Neural cell (in vitro differentiated cells): ENCODE measurements around the gene TTC19. TPM values are rescaled to one million over a fixed set of nuclear protein-coding genes. Genes with fewer than 3 reads are reported as not detected.

Source experiments
- H2AFZ ChIP-seq: fragments of 200-600, 300-800 bp; sonication (generic), shearing (Covaris generic); 2 replicates; pipeline ENCODE4 v1.6.0; 2014; ENCODE audit warnings: low read depth, mild to moderate bottlenecking, antibody characterized with exemption, low read length, moderate library complexity
- H3F3A ChIP-seq: fragments of 200-600 bp; shearing (Covaris generic); 2 replicates; pipeline ENCODE4 v1.6.1; 2016; ENCODE audit warnings: mild to moderate bottlenecking, moderate library complexity, mixed read lengths, antibody characterized with exemption, low read length; ENCODE audit not compliant: insufficient read depth, poor library complexity, severe bottlenecking
- H3K27ac ChIP-seq: fragments of 200-600, 300-800 bp; sonication (generic), shearing (Covaris generic); 2 replicates; pipeline ENCODE4 v1.5.1; 2014; ENCODE audit warnings: mild to moderate bottlenecking, low read length, moderate library complexity
- H3K27me3 ChIP-seq: fragments of 300-800, 200-600 bp; sonication (generic), shearing (Covaris generic); 2 replicates; pipeline ENCODE4 v1.6.0; 2014; ENCODE audit warnings: mild to moderate bottlenecking, low read depth, low read length, moderate library complexity; ENCODE audit not compliant: insufficient read depth
- H3K36me3 ChIP-seq: fragments of 300-800, 200-600 bp; sonication (generic), shearing (Covaris generic); 2 replicates; pipeline ENCODE4 v1.5.1; 2014; ENCODE audit warnings: mild to moderate bottlenecking, antibody characterized with exemption, low read length, moderate library complexity; ENCODE audit not compliant: insufficient read depth
- H3K4me2 ChIP-seq: fragments of 300-800, 200-600 bp; sonication (generic), shearing (Covaris generic); 2 replicates; pipeline ENCODE4 v1.6.0; 2014; ENCODE audit warnings: mild to moderate bottlenecking, low read length
- H3K4me3 ChIP-seq: fragments of 300-800, 200-600 bp; sonication (generic), shearing (Covaris generic); 2 replicates; pipeline ENCODE4 v1.5.1; 2014; ENCODE audit warnings: mild to moderate bottlenecking, low read length, moderate library complexity
- H3K79me2 ChIP-seq: fragments of 200-600 bp; shearing (Covaris generic); replicated peaks from 2 replicates; pipeline ENCODE4 v1.6.0; 2014; ENCODE audit warnings: mild to moderate bottlenecking, low read length, moderate library complexity; ENCODE audit not compliant: insufficient read depth
- H3K9ac ChIP-seq: fragments of 300-800, 200-600 bp; sonication (generic), shearing (Covaris generic); 2 replicates; pipeline ENCODE4 v1.6.1; 2016; ENCODE audit warnings: mild to moderate bottlenecking, low read length, mixed read lengths
- H3K9me2 ChIP-seq: fragments of 200-600 bp; shearing (Covaris generic); 2 replicates; pipeline ENCODE4 v1.6.1; 2016; ENCODE audit warnings: mild to moderate bottlenecking, low read length, mixed read lengths; ENCODE audit not compliant: insufficient read depth
- H3K9me3 ChIP-seq: fragments of 200-600, 300-800 bp; sonication (generic), shearing (Covaris generic); 2 replicates; pipeline ENCODE4 v1.6.1; 2016; ENCODE audit warnings: mild to moderate bottlenecking, mixed run types, low read length, moderate library complexity, mixed read lengths
- H4K20me1 ChIP-seq: fragments of 200-600 bp; shearing (Covaris generic); 2 replicates; pipeline ENCODE4 v1.6.1; 2016; ENCODE audit warnings: mild to moderate bottlenecking, mixed run types; ENCODE audit not compliant: insufficient read depth
- EP300 ChIP-seq: fragments of 450-650 bp; conservative IDR thresholded peaks from 2 replicates; pipeline ENCODE4 v1.6.1; 2014; ENCODE audit warnings: antibody characterized with exemption, mild to moderate bottlenecking, moderate library complexity; ENCODE audit not compliant: poor library complexity, severe bottlenecking
- EZH2 ChIP-seq: fragments of 200-600, 300-800 bp; shearing (Covaris generic), sonication (generic); IDR thresholded peaks from 2 replicates; pipeline ENCODE4 v1.6.1; 2014; ENCODE audit warnings: antibody characterized with exemption, low read length, borderline replicate concordance, mild to moderate bottlenecking; ENCODE audit not compliant: insufficient read depth, poor library complexity, severe bottlenecking
- MXI1 ChIP-seq: fragments of 450-650 bp; conservative IDR thresholded peaks from 2 replicates; pipeline ENCODE4 v1.6.1; 2014; ENCODE audit warnings: antibody characterized with exemption, mild to moderate bottlenecking; ENCODE audit not compliant: poor library complexity, severe bottlenecking
- POLR2AphosphoS5 ChIP-seq: IDR thresholded peaks from 2 replicates; pipeline ENCODE4 v1.6.1; 2012
- RAD21 ChIP-seq: fragments of 450-650 bp; conservative IDR thresholded peaks from 2 replicates; pipeline ENCODE4 v1.6.1; 2014; ENCODE audit warnings: antibody characterized with exemption, mild to moderate bottlenecking, moderate library complexity
- SMC3 ChIP-seq: fragments of 450-650 bp; conservative IDR thresholded peaks from 2 replicates; pipeline ENCODE4 v1.6.1; 2014; ENCODE audit warnings: antibody characterized with exemption, mild to moderate bottlenecking, moderate library complexity; ENCODE audit not compliant: poor library complexity
- TAF1 ChIP-seq: IDR thresholded peaks from 2 replicates; pipeline ENCODE4 v1.6.1; 2012; ENCODE audit warnings: low read depth
- polyA plus RNA-seq: library from polyadenylated mRNA; depleted of rRNA; stranded (reverse); fragments of >200 nt; gene quantifications from 2 replicates; pipeline ENCODE4 v1.2.3, GENCODE V29; 2014
- TF ChIP-seq, protein P1 (sequence below): IDR thresholded peaks from 2 replicates; pipeline ENCODE4 v1.6.1; 2012; ENCODE audit warnings: borderline replicate concordance
- TF ChIP-seq, protein P2 (sequence below): fragments of 450-650 bp; IDR thresholded peaks from 2 replicates; pipeline ENCODE4 v1.5.1; 2014; ENCODE audit warnings: antibody characterized with exemption, mild to moderate bottlenecking, moderate library complexity; ENCODE audit not compliant: poor library complexity, severe bottlenecking

The TTC19 gene
- polyA plus RNA-seq, 1 donor from 2014 or later = 97.8 TPM

DNA sequence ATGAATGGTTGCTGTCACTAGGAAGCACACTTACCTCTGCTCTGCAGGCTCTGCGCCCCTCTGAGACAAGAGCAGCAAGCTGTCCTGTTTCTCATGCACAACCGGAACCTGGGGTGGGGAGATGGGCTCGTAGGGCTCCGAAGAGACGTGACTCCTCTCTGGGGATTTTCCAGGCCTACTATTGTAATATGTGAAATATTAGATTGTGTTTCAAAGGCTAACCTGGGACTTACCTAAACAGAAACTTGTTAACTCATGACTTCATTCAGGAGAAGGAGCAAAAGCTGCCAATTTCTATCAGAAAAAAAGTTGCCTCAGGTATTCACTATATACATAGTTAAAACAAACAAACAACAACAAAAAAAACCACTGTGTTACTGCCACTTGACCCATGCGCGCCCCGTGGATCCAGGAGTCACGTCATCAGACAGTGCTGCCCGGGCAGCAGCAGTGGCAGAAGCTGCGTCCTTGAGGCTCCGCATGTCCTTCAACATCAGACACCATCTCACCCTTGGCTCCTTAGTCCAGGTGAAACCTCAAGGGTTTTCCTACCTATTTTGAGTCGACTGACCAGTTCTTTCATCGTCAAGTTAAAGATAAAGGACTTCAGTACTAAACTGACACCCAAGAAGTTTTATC lies 49.3 kb downstream of the TTC19 start:
- H3K4me3 ChIP-seq = no peak overlapping the region
- H3K27me3 ChIP-seq = no peaks in the 10 kb centered on the region
- H2AFZ ChIP-seq = no peak overlapping the region
- H3K36me3 ChIP-seq = peaks cover 3% of the 10 kb centered on the region
- no peaks in the 10 kb centered on the region for H3K9me2 ChIP-seq
- TF ChIP-seq SMC3 = no peak
- TF ChIP-seq, protein P1, sequence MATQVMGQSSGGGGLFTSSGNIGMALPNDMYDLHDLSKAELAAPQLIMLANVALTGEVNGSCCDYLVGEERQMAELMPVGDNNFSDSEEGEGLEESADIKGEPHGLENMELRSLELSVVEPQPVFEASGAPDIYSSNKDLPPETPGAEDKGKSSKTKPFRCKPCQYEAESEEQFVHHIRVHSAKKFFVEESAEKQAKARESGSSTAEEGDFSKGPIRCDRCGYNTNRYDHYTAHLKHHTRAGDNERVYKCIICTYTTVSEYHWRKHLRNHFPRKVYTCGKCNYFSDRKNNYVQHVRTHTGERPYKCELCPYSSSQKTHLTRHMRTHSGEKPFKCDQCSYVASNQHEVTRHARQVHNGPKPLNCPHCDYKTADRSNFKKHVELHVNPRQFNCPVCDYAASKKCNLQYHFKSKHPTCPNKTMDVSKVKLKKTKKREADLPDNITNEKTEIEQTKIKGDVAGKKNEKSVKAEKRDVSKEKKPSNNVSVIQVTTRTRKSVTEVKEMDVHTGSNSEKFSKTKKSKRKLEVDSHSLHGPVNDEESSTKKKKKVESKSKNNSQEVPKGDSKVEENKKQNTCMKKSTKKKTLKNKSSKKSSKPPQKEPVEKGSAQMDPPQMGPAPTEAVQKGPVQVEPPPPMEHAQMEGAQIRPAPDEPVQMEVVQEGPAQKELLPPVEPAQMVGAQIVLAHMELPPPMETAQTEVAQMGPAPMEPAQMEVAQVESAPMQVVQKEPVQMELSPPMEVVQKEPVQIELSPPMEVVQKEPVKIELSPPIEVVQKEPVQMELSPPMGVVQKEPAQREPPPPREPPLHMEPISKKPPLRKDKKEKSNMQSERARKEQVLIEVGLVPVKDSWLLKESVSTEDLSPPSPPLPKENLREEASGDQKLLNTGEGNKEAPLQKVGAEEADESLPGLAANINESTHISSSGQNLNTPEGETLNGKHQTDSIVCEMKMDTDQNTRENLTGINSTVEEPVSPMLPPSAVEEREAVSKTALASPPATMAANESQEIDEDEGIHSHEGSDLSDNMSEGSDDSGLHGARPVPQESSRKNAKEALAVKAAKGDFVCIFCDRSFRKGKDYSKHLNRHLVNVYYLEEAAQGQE = no peak
- TF ChIP-seq EP300 = no peak
- TF ChIP-seq, protein P2, sequence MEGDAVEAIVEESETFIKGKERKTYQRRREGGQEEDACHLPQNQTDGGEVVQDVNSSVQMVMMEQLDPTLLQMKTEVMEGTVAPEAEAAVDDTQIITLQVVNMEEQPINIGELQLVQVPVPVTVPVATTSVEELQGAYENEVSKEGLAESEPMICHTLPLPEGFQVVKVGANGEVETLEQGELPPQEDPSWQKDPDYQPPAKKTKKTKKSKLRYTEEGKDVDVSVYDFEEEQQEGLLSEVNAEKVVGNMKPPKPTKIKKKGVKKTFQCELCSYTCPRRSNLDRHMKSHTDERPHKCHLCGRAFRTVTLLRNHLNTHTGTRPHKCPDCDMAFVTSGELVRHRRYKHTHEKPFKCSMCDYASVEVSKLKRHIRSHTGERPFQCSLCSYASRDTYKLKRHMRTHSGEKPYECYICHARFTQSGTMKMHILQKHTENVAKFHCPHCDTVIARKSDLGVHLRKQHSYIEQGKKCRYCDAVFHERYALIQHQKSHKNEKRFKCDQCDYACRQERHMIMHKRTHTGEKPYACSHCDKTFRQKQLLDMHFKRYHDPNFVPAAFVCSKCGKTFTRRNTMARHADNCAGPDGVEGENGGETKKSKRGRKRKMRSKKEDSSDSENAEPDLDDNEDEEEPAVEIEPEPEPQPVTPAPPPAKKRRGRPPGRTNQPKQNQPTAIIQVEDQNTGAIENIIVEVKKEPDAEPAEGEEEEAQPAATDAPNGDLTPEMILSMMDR = no peak
- no peak for TF ChIP-seq EZH2
- no peak for TF ChIP-seq POLR2AphosphoS5
- no peak for TF ChIP-seq RAD21
- no peak for TF ChIP-seq TAF1
- no peak for TF ChIP-seq MXI1
- H3K27ac ChIP-seq = no peak overlapping the region
- no peaks in the 10 kb centered on the region for H4K20me1 ChIP-seq
- no peak overlapping the region for H3K9ac ChIP-seq
- H3K9me3 ChIP-seq = no peaks in the 10 kb centered on the region
- H3F3A ChIP-seq = no peaks in the 10 kb centered on the region
- H3K4me2 ChIP-seq = no peak overlapping the region
- H3K79me2 ChIP-seq = no peaks in the 10 kb centered on the region

DNA sequence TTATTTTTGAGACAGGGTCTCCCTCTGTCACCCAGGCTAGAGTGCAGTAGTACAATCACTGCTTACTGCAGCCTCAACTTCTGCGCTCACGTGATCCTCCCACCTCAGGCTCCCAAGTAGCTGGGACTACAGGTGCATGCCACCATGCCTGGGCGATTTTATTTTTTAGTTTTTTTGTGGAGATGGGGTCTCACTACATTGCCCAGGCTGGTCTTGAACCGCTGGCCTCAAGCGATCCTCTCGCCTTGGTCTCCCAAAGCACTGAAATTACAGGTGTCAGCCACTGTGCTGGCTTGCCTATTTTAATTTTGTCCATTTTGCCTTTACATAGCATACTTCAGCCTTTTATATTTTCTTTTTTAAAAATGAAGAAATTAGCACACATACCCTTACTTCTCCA lies 51.2 kb downstream of the TTC19 start:
- peaks cover 3% of the 10 kb centered on the region for H3K36me3 ChIP-seq
- H3K27me3 ChIP-seq = no peaks in the 10 kb centered on the region
- no peak overlapping the region for H3K9ac ChIP-seq
- no peak for TF ChIP-seq RAD21
- no peak for TF ChIP-seq EP300
- TF ChIP-seq MXI1 = no peak
- TF ChIP-seq POLR2AphosphoS5 = no peak
- TF ChIP-seq SMC3 = no peak
- no peak for TF ChIP-seq EZH2
- TF ChIP-seq, protein P2 = no peak
- TF ChIP-seq TAF1 = no peak
- TF ChIP-seq, protein P1 = no peak
- H3K9me2 ChIP-seq = no peaks in the 10 kb centered on the region
- H4K20me1 ChIP-seq = no peaks in the 10 kb centered on the region
- H2AFZ ChIP-seq = no peak overlapping the region
- no peaks in the 10 kb centered on the region for H3F3A ChIP-seq
- no peak overlapping the region for H3K4me3 ChIP-seq
- H3K27ac ChIP-seq = no peak overlapping the region
- H3K4me2 ChIP-seq = no peak overlapping the region
- no peaks in the 10 kb centered on the region for H3K79me2 ChIP-seq
- no peaks in the 10 kb centered on the region for H3K9me3 ChIP-seq
